GM12865 (cell line): ENCODE data around the gene CPNE2.

Experiments used
- DNase-seq: peaks from one replicate; pipeline ENCODE4 v3.0.0; 2010; ENCODE audit warnings: low read depth
- H3K4me3 ChIP-seq: 2 replicates; pipeline ENCODE4 v1.5.1; 2011; ENCODE audit warnings: mild to moderate bottlenecking, low read depth, low read length, control low read depth
- TF ChIP-seq, protein P1 (sequence below): IDR thresholded peaks from 2 replicates; pipeline ENCODE4 v1.5.1; 2011; ENCODE audit warnings: low read length, control low read depth, low read depth, inconsistent platforms; ENCODE audit not compliant: insufficient read depth; ENCODE audit errors: missing control alignments

The CPNE2 gene

GRCh38 chr16:57137566-57138273, 45.3 kb downstream of the CPNE2 start:
- H3K4me3 ChIP-seq: no peak overlapping the region
- TF ChIP-seq, protein P1, sequence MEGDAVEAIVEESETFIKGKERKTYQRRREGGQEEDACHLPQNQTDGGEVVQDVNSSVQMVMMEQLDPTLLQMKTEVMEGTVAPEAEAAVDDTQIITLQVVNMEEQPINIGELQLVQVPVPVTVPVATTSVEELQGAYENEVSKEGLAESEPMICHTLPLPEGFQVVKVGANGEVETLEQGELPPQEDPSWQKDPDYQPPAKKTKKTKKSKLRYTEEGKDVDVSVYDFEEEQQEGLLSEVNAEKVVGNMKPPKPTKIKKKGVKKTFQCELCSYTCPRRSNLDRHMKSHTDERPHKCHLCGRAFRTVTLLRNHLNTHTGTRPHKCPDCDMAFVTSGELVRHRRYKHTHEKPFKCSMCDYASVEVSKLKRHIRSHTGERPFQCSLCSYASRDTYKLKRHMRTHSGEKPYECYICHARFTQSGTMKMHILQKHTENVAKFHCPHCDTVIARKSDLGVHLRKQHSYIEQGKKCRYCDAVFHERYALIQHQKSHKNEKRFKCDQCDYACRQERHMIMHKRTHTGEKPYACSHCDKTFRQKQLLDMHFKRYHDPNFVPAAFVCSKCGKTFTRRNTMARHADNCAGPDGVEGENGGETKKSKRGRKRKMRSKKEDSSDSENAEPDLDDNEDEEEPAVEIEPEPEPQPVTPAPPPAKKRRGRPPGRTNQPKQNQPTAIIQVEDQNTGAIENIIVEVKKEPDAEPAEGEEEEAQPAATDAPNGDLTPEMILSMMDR: no peak
- DNase-seq: no peak

- H3K4me3 ChIP-seq: no peak overlapping the region
- no peak for DNase-seq
- TF ChIP-seq, protein P1: no peak
These were observed 46.0 kb downstream of the CPNE2 start for GRCh38 chr16:57138281-57138935.

- TF ChIP-seq, protein P1: no peak
- no peak overlapping the region for H3K4me3 ChIP-seq
- no peak for DNase-seq
These were observed 48.7 kb downstream of the CPNE2 start for GRCh38 chr16:57140931-57141668.

DNA sequence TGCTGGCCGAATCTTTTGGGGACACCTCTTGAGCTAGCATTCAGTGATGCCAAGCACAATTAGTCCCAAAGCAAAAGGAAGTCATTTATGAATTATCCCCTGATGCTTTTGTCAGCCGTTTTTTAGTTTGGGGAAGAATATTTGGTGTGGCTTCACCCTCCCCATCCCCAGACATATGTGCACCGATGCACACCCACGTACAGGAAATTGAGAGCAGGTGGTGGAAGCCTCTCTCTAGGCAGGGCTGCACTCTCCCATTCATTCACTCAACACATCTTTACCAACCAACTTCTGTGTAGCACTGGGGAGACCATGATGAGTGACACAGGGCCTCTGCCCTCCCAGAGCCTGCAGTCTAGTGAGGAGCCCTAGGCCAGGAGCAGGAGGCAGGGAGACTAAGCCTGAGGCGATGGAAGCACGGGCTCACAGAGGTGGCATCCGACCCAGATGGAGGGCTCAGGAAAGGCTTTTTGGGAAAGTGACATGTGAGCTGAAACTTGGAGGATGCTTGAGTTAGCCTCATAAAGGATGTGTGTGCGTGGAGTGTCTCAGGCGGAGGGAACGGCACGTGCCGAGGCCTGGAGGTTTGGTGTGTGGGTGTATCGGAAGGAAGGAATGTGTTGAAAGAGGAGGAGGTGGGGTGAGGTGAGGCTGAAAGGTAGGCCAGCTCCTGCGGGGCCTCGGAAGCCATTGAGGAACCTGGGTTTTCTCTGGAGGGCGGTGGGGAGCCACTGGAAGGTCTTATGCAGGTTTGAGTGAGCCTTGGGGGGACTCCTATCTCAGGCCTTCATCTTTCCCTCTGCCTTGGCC, 49.6 kb downstream of the CPNE2 start:
- DNase-seq: peak; percentile 29
- no peak overlapping the region for H3K4me3 ChIP-seq
- TF ChIP-seq, protein P1: no peak

GRCh38 chr16:57143149-57143921, 51.0 kb downstream of the CPNE2 start:
- no peak overlapping the region for H3K4me3 ChIP-seq
- TF ChIP-seq, protein P1: no peak
- no peak for DNase-seq

GRCh38 chr16:57144027-57144426, 51.6 kb downstream of the CPNE2 start:
- TF ChIP-seq, protein P1: no peak
- no peak for DNase-seq
- no peak overlapping the region for H3K4me3 ChIP-seq
